ENCODE data around the gene NOVA2.

NOVA2 gene

GRCh38 chr19:45973553-45974338 lies at the start of gene NOVA2:
Gene NOVA2 (minus strand): TSS chr19:45973865. CDS start chr19:45973351, 514 bp downstream.
- DNase-seq (ENCODE audit: low read depth in 3 of 3) = no peak

GRCh38 chr19:46023311-46023779 lies 49.7 kb upstream of the NOVA2 start:
- DNase-seq (ENCODE audit: low read depth in 3 of 3) = no peak

- no peak for DNase-seq (ENCODE audit: low read depth in 3 of 3)
Measured at GRCh38 chr19:46022431-46023310, 49.0 kb upstream of the NOVA2 start, which contains the start of gene PGLYRP1. Gene PGLYRP1 (minus strand): TSS chr19:46023053. CDS start chr19:46023021, 32 bp downstream.

- no peak for DNase-seq (ENCODE audit: low read depth in 3 of 3)
Measured at GRCh38 chr19:46022061-46022430, 48.4 kb upstream of the NOVA2 start.

- DNase-seq (ENCODE audit: low read depth in 3 of 3) = no peak
Measured at GRCh38 chr19:46021531-46022041, 47.9 kb upstream of the NOVA2 start.

GRCh38 chr19:46020819-46021125 lies 47.1 kb upstream of the NOVA2 start:
- no peak for DNase-seq (ENCODE audit: low read depth in 3 of 3)

GRCh38 chr19:46019270-46019669 lies 45.6 kb upstream of the NOVA2 start:
- no peak for DNase-seq (ENCODE audit: low read depth in 3 of 3)

GRCh38 chr19:46018729-46019251 lies 45.1 kb upstream of the NOVA2 start:
- no peak for DNase-seq (ENCODE audit: low read depth in 3 of 3)

GRCh38 chr19:46017874-46018675 lies 44.4 kb upstream of the NOVA2 start:
- DNase-seq (ENCODE audit: low read depth in 3 of 3) = no peak

GRCh38 chr19:46017095-46017429 lies 43.4 kb upstream of the NOVA2 start:
- no peak for DNase-seq (ENCODE audit: low read depth in 3 of 3)

GRCh38 chr19:46016426-46017094 lies 42.9 kb upstream of the NOVA2 start:
- DNase-seq (ENCODE audit: low read depth in 3 of 3) = peak; percentile 65 to 76 (median 66)

- DNase-seq (ENCODE audit: low read depth in 3 of 3) = peak in 1 of 3 experiments; percentile 17
Measured at GRCh38 chr19:46015687-46016425, 42.2 kb upstream of the NOVA2 start.

- peak; percentile 44 to 48 (median 45) for DNase-seq (ENCODE audit: low read depth in 3 of 3)
Measured at GRCh38 chr19:46014941-46015686, 41.4 kb upstream of the NOVA2 start.

GRCh38 chr19:46014534-46014933 lies 40.9 kb upstream of the NOVA2 start:
- no peak for DNase-seq (ENCODE audit: low read depth in 3 of 3)

- peak; percentile 34 to 43 (median 35) for DNase-seq (ENCODE audit: low read depth in 3 of 3)
Measured at GRCh38 chr19:46009530-46010510, 36.2 kb upstream of the NOVA2 start.

- no peak for DNase-seq (ENCODE audit: low read depth in 3 of 3)
Measured at GRCh38 chr19:46006411-46006810, 32.7 kb upstream of the NOVA2 start.

GRCh38 chr19:46002678-46003275 lies 29.1 kb upstream of the NOVA2 start:
- DNase-seq (ENCODE audit: low read depth in 3 of 3) = no peak

All from stimulated activated CD4-positive, alpha-beta T cell treated with anti-CD3 and anti-CD28 coated beads, TNF-alpha, amount 100 ng/mL, for 4 hours (primary cell).